22Rv1 (cell line): ENCODE data around the gene MCM3AP.

Source experiments
- H3K27ac ChIP-seq: fragments of 450-650 bp; 2 replicates; pipeline ENCODE4 v1.5.1; 2017
- ZFX ChIP-seq: fragments of 450-650 bp; IDR thresholded peaks from 2 replicates; pipeline ENCODE4 v1.6.1; 2017; ENCODE audit warnings: antibody characterized with exemption, borderline replicate concordance
- TF ChIP-seq, protein P1 (sequence below): fragments of 450-650 bp; IDR thresholded peaks from 2 replicates; pipeline ENCODE4 v1.5.1; 2017; ENCODE audit warnings: mild to moderate bottlenecking

The MCM3AP gene

DNA sequence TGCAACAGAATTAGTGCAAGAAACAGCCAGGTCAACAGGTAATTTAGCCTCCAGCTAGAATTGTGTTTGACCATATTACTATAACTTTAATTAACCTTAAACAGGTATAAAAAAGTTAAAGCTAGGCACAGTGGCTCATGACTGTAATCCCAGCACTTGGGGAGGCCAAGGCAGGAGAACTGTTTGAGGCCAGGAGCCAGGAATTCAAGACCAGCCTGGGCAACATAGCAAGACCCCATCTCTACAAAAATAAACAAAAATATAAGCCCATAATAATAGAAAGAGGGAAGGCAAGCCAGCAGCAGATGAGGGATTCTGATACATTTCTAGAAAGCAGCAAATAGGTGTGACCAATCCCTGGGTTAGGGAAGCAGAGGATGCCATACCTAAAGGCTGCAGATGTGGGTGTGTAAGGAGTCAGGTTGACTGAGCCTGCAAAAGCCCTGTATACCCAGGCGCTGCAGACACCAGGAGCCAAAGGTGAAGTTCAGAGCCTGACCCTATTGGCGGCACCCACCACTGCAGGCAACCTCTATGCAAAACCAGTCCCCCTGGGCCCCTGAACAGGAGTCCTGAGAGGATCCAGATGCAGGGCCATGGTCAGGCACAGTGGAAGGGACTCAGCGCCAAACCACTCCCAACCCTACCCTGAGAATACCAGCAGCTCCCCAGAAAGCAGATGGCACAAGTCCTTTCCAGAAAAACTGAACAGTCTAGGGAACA lies 37.6 kb downstream of the MCM3AP start:
- no peak for TF ChIP-seq ZFX
- TF ChIP-seq, protein P1, sequence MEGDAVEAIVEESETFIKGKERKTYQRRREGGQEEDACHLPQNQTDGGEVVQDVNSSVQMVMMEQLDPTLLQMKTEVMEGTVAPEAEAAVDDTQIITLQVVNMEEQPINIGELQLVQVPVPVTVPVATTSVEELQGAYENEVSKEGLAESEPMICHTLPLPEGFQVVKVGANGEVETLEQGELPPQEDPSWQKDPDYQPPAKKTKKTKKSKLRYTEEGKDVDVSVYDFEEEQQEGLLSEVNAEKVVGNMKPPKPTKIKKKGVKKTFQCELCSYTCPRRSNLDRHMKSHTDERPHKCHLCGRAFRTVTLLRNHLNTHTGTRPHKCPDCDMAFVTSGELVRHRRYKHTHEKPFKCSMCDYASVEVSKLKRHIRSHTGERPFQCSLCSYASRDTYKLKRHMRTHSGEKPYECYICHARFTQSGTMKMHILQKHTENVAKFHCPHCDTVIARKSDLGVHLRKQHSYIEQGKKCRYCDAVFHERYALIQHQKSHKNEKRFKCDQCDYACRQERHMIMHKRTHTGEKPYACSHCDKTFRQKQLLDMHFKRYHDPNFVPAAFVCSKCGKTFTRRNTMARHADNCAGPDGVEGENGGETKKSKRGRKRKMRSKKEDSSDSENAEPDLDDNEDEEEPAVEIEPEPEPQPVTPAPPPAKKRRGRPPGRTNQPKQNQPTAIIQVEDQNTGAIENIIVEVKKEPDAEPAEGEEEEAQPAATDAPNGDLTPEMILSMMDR: no peak
- H3K27ac ChIP-seq: no peak overlapping the region

DNA sequence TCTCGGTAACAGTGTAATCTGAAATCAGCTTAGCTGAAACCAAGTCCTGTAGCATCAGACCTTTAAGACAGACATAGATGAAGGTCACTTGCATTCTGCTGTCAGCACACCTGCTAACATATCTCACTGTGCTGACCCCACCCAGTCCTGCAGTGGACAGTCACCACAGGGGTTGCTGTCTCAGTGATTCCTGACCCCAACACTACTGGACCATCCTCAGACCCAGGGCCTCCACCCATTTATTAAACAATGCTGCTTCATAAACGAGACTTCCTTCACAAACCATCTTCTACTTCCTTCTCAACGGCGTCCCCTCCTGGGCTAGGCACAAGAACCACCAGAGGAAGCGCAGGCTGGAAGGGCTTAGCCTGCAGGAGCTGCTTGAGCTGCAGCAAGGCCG lies 39.1 kb downstream of the MCM3AP start:
- H3K27ac ChIP-seq: no peak overlapping the region
- TF ChIP-seq ZFX: no peak
- TF ChIP-seq, protein P1: no peak

DNA sequence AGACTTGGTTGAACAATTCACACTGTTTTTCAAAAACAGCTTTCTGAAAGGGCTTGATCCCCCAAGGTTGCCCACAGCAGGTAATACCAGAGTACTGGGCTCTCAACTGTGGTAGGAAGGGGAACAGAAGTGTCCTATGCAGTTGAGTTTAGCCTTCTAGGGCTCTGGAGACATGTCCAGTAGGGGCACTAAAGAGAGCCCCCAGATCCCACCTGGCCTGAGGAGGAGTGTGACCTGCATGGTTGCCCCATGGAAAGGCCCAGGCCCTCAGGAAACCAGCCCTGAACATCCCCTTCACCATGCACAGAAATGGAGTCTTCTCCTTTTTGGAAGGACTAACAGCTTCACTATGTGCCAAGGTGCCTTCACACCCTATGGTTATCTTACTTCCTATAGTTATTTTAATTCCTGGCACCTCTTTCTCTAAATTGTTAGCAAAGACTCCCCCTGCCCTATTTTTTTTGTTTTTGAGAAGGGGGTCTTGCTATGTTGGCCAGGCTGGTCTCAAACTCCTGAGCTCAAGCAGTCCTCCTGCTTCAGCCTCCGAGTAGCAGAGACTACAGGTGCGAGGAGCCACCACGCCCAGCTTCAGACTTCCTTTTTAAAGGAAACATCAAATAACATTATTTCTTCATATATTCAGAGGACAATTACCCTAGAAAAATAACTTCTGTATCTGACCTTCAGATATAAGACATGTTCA lies 40.0 kb downstream of the MCM3AP start:
- TF ChIP-seq, protein P1: no peak
- TF ChIP-seq ZFX: no peak
- no peak overlapping the region for H3K27ac ChIP-seq

DNA sequence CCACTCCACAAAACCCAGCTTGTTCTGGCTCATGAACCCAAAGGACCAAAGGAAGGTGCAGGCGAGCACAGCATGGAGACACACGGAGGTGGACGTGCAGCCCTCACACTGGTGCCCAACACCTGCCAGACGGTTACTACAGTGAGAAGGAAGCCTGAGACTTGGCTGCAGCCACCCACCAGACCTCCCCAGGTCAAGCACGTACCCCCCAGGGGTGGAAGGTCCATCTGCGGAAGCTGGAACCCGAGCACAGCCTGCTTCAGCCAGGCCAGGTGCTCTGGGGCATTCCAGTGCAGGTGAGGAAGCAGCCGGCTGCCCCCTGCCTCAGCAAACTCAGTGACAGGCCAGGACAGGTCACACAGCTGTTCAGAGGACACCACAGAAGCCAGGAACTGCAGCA lies 40.8 kb downstream of the MCM3AP start:
- no peak overlapping the region for H3K27ac ChIP-seq
- no peak for TF ChIP-seq ZFX
- TF ChIP-seq, protein P1: no peak

DNA sequence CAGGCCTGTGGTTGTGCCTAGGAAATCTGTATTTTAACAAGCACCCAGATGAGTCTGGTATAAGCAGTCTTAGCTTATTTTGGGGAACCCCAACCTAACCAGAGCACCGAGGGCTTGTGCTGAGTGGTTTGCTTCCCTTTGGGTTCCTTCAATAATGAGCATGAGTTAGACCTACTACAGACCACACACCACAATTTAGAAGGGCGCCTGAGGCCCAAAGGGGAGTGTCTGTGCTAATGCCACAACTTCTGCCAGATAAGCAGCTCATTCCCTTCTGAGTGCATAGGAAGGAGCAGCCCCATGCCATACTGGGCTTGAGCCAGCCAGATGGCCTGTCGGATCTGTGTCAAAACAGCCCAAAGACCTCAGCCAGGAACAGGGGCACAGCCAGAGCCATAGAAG lies 41.5 kb downstream of the MCM3AP start:
- no peak overlapping the region for H3K27ac ChIP-seq
- TF ChIP-seq, protein P1: no peak
- no peak for TF ChIP-seq ZFX

DNA sequence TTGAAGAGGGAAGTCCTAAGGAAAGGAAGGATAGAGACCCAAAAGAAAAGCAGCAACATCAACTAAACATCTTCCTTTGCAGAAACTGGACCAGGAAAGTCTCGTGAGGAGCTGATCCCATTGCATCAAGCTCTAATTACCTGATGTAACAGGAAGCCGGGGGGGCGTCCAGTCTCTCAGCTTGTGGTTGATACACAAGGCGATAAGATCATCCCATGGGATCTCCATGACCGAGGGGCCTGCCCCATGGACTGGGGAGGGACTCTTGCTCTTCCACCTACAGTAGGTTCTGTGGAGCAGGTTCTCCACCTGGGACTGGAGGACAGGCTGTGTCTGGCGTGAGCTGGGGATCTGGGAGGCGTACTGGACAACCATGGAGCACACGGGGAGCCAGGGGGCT lies 42.1 kb downstream of the MCM3AP start:
- H3K27ac ChIP-seq: no peak overlapping the region

DNA sequence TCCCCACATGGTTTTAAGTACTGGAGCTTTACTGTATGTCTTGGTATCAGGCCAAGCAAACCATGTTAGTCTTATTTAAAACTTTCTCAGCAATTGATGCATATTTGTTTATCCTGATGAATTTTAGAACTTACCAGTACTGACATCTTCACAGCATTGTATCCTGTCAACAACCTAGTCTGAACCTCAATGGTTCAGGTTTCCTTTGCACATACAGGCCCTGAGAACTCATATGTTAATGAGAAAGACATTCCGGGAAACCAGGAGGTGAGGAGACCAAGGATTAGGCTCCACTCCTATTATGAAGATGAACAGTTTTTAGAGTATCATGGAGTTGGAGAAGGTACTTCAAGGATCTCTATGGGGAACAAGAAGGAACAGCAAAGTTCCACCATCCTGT lies 43.8 kb downstream of the MCM3AP start:
- H3K27ac ChIP-seq: peak overlapping the region; percentile 23; the same call in 1 of the 2 replicates

More for the DNA sequence above, 42.1 kb downstream of the MCM3AP start:
- TF ChIP-seq ZFX: no peak
- TF ChIP-seq, protein P1: no peak
